HG03025 (cell line): ENCODE measurements around the gene IRF9.

Source experiments
- ATAC-seq: cut with Tn5 transposase; IDR thresholded peaks from one replicate; pipeline ENCODE4 v1.9.1; 2021; ENCODE audit warnings: mild to moderate bottlenecking, moderate library complexity; ENCODE audit not compliant: unreplicated experiment, low FRiP score

IRF9 gene

GRCh38 chr14:24146978-24147760 lies 13.9 kb upstream of the IRF9 start, which contains the start of gene RNF31:
Gene RNF31 (plus strand): TSS chr14:24147498. CDS start chr14:24147699, 201 bp downstream.
- ATAC-seq, result peak; percentile 79

- ATAC-seq, result no peak
Observed at GRCh38 chr14:24147761-24148428, 13.2 kb upstream of the IRF9 start.

- ATAC-seq, result no peak
Observed at GRCh38 chr14:24149302-24149969, 11.6 kb upstream of the IRF9 start.

GRCh38 chr14:24150061-24150460 lies 11.0 kb upstream of the IRF9 start:
- no peak for ATAC-seq

- ATAC-seq, result no peak
Observed at GRCh38 chr14:24150567-24150966, 10.5 kb upstream of the IRF9 start.

GRCh38 chr14:24150993-24151392 lies 10.1 kb upstream of the IRF9 start:
- ATAC-seq, result no peak

- no peak for ATAC-seq
Observed at GRCh38 chr14:24151404-24152080, 9.5 kb upstream of the IRF9 start.

- ATAC-seq, result no peak
Observed at GRCh38 chr14:24155100-24155499, 6.0 kb upstream of the IRF9 start.

- no peak for ATAC-seq
Observed at GRCh38 chr14:24156840-24157239, 4.2 kb upstream of the IRF9 start.

GRCh38 chr14:24157331-24157730 lies 3.7 kb upstream of the IRF9 start:
- no peak for ATAC-seq

GRCh38 chr14:24159777-24160498 lies 1.1 kb upstream of the IRF9 start:
- ATAC-seq, result no peak

- ATAC-seq, result peak; percentile 3
Observed at GRCh38 chr14:24160499-24160849, 591 bp upstream of the IRF9 start.

GRCh38 chr14:24162093-24162492 lies 1.0 kb downstream of the IRF9 start:
- no peak for ATAC-seq

- no peak for ATAC-seq
Observed at GRCh38 chr14:24164518-24164991, 3.5 kb downstream of the IRF9 start.

- no peak for ATAC-seq
Observed at GRCh38 chr14:24165785-24166184, 4.7 kb downstream of the IRF9 start.

- no peak for ATAC-seq
Observed at GRCh38 chr14:24167469-24168114, 6.5 kb downstream of the IRF9 start.

GRCh38 chr14:24171422-24172260 lies 10.6 kb downstream of the IRF9 start, which contains the start of gene REC8:
Gene REC8 (plus strand): TSS chr14:24172080. CDS start chr14:24172553, 473 bp downstream.
- peak; percentile 72 for ATAC-seq

- no peak for ATAC-seq
Observed at GRCh38 chr14:24172261-24172860, 11.3 kb downstream of the IRF9 start.
